Loucy (cell line): ENCODE measurements around the gene OR2D2.
"Not testable (repeated sequence)": the region's sequence is repeated elsewhere in the genome, so short reads cannot be mapped to it uniquely, and the experiment has no call there.

Source experiments
- EZH2phosphoT487 ChIP-seq: fragments of 200-600 bp; IDR thresholded peaks from 2 replicates; pipeline ENCODE4 v1.6.1; 2018; ENCODE audit warnings: antibody characterized with exemption, mild to moderate bottlenecking, moderate library complexity, borderline replicate concordance
- TF ChIP-seq, protein P1 (sequence below): fragments of 200-600 bp; sonication (generic); conservative IDR thresholded peaks from 2 replicates; pipeline ENCODE4 v1.5.1; 2014; ENCODE audit warnings: mild to moderate bottlenecking, antibody characterized with exemption, low read length

- TF ChIP-seq, protein P1, sequence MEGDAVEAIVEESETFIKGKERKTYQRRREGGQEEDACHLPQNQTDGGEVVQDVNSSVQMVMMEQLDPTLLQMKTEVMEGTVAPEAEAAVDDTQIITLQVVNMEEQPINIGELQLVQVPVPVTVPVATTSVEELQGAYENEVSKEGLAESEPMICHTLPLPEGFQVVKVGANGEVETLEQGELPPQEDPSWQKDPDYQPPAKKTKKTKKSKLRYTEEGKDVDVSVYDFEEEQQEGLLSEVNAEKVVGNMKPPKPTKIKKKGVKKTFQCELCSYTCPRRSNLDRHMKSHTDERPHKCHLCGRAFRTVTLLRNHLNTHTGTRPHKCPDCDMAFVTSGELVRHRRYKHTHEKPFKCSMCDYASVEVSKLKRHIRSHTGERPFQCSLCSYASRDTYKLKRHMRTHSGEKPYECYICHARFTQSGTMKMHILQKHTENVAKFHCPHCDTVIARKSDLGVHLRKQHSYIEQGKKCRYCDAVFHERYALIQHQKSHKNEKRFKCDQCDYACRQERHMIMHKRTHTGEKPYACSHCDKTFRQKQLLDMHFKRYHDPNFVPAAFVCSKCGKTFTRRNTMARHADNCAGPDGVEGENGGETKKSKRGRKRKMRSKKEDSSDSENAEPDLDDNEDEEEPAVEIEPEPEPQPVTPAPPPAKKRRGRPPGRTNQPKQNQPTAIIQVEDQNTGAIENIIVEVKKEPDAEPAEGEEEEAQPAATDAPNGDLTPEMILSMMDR: not testable (repeated sequence)
- not testable (repeated sequence) for TF ChIP-seq EZH2phosphoT487
These were observed 37.5 kb downstream of the OR2D2 start for GRCh38 chr11:6854801-6855200.
